Measurements from ENCODE around the gene SSH2.

DNA sequence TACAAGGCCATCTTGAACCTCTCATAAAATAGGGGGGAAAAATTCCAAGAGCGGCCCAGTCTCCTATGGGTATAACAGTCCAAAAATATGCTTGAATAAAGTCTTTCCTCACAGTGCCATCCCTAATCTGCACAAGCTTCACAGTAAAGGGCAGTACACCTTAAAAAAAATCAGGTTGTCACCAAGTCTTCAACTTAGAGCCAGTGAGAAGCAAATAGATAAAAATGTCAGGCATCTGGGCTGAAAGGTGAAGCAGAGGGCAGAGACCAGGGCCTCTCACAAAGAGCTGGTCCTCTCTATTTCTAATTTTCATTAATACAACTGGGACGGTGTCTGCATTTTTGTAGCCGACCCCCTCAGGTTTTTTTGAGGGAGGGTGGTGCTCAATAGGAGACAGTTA lies 82.9 kb downstream of the SSH2 start:
- no peak for TF ChIP-seq POLR2AphosphoS5 (IDR thresholded peaks at IDR 0.05)
- TF ChIP-seq, protein P1, sequence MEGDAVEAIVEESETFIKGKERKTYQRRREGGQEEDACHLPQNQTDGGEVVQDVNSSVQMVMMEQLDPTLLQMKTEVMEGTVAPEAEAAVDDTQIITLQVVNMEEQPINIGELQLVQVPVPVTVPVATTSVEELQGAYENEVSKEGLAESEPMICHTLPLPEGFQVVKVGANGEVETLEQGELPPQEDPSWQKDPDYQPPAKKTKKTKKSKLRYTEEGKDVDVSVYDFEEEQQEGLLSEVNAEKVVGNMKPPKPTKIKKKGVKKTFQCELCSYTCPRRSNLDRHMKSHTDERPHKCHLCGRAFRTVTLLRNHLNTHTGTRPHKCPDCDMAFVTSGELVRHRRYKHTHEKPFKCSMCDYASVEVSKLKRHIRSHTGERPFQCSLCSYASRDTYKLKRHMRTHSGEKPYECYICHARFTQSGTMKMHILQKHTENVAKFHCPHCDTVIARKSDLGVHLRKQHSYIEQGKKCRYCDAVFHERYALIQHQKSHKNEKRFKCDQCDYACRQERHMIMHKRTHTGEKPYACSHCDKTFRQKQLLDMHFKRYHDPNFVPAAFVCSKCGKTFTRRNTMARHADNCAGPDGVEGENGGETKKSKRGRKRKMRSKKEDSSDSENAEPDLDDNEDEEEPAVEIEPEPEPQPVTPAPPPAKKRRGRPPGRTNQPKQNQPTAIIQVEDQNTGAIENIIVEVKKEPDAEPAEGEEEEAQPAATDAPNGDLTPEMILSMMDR (IDR thresholded peaks at IDR 0.05): no peak
